Measurements from ENCODE around the gene ZNF682.

DNA sequence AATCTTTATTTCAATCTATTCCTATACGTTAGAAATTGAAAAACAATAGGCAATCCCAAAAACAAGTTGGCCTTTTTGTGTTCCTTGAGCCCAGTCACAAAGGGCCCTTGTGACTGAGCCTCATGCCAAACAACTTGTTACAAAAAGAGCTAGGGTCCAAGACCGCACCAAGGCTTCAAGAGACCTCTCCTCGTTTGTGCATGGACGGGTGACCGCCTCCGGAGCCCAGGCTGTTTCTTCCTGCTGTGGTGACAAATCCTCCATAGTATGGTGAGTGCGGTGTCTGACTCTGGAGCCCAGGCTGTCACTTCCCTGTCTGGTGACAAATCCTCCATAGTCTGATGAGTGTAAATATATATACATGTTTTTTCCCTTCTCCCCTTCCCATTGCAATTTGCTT, 74.9 kb downstream of the ZNF682 start:
- TF ChIP-seq CTCF (IDR thresholded peaks at IDR 0.05; ENCODE audit: low read length) (no peak), EZH2 (IDR thresholded peaks at IDR 0.05; ENCODE audit: borderline replicate concordance, low read length) (no peak)
